Measurements from ENCODE around the gene PHF19. TPM values are rescaled to one million over a fixed set of nuclear protein-coding genes. Genes with fewer than 3 reads are reported as not detected.

PHF19 gene
- total RNA-seq, 1 donor from 2014 or later = 44.9 TPM

DNA sequence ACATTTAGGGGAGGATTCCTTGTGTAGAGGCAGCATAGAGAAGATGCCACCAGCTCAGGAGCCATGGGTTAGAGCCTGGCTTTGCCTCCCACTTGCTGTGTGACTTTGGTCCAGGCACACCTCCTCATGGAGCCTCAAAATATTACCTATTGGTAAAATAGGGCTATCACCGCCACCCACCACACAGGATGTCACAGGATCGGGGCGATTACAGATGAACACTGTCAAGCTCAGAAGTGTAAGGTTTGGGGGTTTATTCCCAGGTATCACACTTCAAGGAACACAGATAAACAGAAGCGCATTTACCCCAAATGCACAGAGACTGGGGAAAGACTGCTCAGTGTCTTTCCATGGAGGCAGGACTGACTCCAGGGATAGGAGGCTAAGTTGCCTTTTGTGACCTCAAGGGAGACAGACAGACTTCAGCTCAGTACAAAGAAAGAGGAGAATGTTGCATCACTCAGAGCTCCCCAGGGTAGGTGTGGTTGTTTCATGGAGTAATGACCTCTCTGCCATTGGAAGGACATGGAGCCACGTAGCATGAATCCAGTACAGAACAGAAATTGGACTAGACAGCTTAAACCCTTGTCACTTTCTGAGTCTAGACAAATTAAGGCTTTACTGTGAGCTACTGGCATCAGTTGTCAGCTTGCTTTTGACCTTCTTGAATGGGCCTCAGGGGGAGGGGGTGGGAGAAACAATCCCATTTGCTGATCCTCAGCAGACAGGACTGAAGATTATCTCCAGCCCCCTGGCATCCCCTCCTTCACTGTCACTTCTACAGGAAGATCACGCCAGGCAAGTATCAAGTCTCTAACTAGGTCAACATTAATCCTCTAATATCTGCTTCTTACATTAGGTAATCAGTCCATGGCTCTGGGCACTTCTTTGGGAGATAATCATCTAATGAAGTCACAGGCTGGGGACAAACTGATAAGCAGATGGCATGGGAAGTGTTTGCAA, 43.1 kb upstream of the PHF19 start:
- H3K9me3 ChIP-seq = no peaks in the 10 kb centered on the region
- peak overlapping the region; percentile 83 for H3K27ac ChIP-seq
- TF ChIP-seq POLR2AphosphoS5 (IDR thresholded peaks at IDR 0.05; ENCODE audit: insufficient read depth in 1 of 2, low read depth in 1 of 2) = no peak
- TF ChIP-seq POLR2A (IDR thresholded peaks at IDR 0.05) = no peak
- TF ChIP-seq, protein P1, sequence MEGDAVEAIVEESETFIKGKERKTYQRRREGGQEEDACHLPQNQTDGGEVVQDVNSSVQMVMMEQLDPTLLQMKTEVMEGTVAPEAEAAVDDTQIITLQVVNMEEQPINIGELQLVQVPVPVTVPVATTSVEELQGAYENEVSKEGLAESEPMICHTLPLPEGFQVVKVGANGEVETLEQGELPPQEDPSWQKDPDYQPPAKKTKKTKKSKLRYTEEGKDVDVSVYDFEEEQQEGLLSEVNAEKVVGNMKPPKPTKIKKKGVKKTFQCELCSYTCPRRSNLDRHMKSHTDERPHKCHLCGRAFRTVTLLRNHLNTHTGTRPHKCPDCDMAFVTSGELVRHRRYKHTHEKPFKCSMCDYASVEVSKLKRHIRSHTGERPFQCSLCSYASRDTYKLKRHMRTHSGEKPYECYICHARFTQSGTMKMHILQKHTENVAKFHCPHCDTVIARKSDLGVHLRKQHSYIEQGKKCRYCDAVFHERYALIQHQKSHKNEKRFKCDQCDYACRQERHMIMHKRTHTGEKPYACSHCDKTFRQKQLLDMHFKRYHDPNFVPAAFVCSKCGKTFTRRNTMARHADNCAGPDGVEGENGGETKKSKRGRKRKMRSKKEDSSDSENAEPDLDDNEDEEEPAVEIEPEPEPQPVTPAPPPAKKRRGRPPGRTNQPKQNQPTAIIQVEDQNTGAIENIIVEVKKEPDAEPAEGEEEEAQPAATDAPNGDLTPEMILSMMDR (IDR thresholded peaks at IDR 0.05) = no peak
- intact Hi-C loops (cut with DNase I) = no loop called here
- no peaks in the 10 kb centered on the region for H3K36me3 ChIP-seq
- no peak overlapping the region for H3K4me3 ChIP-seq
- no peaks in the 10 kb centered on the region for H3K27me3 ChIP-seq
- peaks cover 40% of the 10 kb centered on the region for H3K4me1 ChIP-seq
- DNase-seq (ENCODE audit: extremely low spot score in 2 of 2) = no peak

DNA sequence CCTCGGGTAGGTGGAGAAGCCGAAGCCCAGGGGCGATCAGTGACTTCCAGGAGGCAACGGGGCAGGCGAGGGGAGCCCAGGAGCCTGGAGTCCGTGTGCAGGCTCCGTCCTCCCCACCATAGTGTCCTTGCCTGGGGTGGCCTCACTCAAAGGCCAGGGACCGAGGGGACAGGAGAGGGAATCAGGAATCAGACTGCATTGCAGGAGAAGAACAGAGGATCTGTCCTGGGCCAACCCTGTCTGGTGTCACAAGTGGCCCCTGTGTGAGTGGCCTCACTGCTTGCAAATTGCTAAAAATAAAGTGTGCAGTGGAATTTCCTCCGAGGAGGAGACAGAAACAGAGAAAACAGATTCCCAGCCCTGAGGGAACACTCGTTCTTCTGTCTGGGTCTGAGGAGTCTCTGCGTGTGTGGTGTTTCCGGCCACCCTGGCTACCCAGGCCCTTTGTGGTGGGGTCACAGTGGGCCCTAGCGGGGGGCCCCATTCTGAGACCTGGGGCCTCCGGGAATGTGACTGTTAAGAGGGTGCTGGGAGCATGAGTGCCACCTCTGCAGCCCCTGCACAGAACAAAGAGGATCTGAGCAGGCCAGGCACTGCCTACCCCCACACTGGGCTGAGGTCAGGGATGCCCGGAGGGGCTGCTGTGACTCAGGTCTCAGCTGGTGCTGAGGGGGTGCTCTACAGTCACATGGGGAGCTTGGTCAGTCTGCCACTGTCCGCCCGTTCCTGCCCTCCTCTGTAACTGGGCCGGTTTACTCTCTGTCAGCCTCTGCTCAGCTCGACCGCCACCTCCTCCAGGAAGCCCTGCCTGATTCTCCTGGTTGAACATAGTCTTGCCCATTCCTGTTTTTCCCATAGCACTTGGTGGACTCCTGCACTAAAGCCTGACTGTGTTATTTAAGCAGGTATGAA, 42.2 kb upstream of the PHF19 start:
- peaks cover 40% of the 10 kb centered on the region for H3K4me1 ChIP-seq

GRCh38 chr9:120917929-120918762, 41.2 kb upstream of the PHF19 start:
- H3K9me3 ChIP-seq = no peaks in the 10 kb centered on the region
- no peaks in the 10 kb centered on the region for H3K36me3 ChIP-seq
- H3K4me1 ChIP-seq = peaks cover 40% of the 10 kb centered on the region
- intact Hi-C loops (cut with DNase I) = no loop called here
- peak overlapping the region; percentile 83 for H3K27ac ChIP-seq
- no peak for DNase-seq (ENCODE audit: extremely low spot score in 2 of 2)
- no peak for TF ChIP-seq POLR2A (IDR thresholded peaks at IDR 0.05)
- TF ChIP-seq POLR2AphosphoS5 (IDR thresholded peaks at IDR 0.05; ENCODE audit: insufficient read depth in 1 of 2, low read depth in 1 of 2) = no peak
- TF ChIP-seq, protein P1 (IDR thresholded peaks at IDR 0.05) = no peak
- H3K27me3 ChIP-seq = no peaks in the 10 kb centered on the region
- no peak overlapping the region for H3K4me3 ChIP-seq

More for the DNA sequence above, 42.2 kb upstream of the PHF19 start:
- H3K4me3 ChIP-seq = no peak overlapping the region
- peak overlapping the region; percentile 83 for H3K27ac ChIP-seq
- no peaks in the 10 kb centered on the region for H3K36me3 ChIP-seq
- no peak for DNase-seq (ENCODE audit: extremely low spot score in 2 of 2)
- H3K27me3 ChIP-seq = no peaks in the 10 kb centered on the region
- intact Hi-C loops (cut with DNase I) = no loop called here
- TF ChIP-seq POLR2A (IDR thresholded peaks at IDR 0.05) = no peak
- TF ChIP-seq POLR2AphosphoS5 (IDR thresholded peaks at IDR 0.05; ENCODE audit: insufficient read depth in 1 of 2, low read depth in 1 of 2) = peak in 1 of 2 donors; percentile 29
- TF ChIP-seq, protein P1 (IDR thresholded peaks at IDR 0.05) = no peak
- no peaks in the 10 kb centered on the region for H3K9me3 ChIP-seq

DNA sequence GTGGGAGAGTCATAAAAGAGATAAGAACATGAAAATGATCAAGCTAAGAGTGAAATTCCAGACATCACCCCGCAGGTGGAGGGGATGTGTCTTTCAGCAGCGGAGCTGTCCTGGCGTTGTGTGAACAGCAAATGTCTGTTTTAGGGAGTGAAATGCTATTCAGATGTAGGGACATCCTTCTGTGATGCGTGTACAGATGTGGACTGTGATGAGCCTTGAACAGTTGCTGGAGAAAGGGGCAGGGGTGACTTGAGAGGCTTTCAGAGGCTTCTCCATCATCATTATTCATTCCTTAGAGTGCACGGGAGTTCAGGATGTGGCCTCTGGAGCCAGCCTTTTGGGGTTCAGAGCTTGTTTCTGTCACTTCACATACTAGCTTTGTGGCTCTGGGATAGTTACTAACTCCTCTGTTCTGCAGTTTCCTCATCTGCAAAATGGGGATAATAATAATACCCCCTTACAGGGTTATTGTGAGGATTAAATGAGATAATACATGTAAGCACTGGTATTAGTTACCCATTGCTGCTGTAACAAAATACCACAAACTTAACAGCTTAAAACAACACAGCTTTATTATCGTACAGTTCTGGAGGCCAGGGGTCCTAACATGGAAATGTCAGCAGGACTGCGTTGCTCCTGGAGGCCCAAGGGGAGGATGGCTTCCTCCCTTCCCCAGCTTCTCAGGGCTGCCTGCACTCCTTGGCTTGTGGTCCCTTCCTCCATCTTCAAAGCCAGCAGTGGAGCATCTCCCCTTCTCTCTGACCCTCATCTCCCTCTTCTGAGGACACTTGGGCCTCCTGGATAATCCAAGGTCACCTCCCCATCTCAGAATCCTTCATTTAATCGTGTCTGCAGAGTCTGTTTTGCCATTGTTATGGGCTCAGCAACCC, 40.2 kb upstream of the PHF19 start:
- Histone ChIP-seq H3K27ac (peak overlapping the region; percentile 59), H3K4me1 (peaks cover 40% of the 10 kb centered on the region), H3K4me3 (no peak overlapping the region), H3K36me3 (no peaks in the 10 kb centered on the region), H3K9me3 (no peaks in the 10 kb centered on the region), H3K27me3 (no peaks in the 10 kb centered on the region)
- TF ChIP-seq POLR2A (IDR thresholded peaks at IDR 0.05) (no peak), POLR2AphosphoS5 (IDR thresholded peaks at IDR 0.05; ENCODE audit: insufficient read depth in 1 of 2, low read depth in 1 of 2) (no peak)
- TF ChIP-seq, protein P1 (IDR thresholded peaks at IDR 0.05) = no peak
- intact Hi-C loops (cut with DNase I) = no loop called here
- no peak for DNase-seq (ENCODE audit: extremely low spot score in 2 of 2)
